Sigmoid colon (tissue), 7 donors: ENCODE measurements around the gene VIL1. TPM values are rescaled to one million over a fixed set of nuclear protein-coding genes. Genes with fewer than 3 reads are reported as not detected.
A peak's percentile ranks its signal among the peaks of the same experiment; 100 is the strongest.

ENCODE experiments used
- DNase-seq: peaks from one replicate; pipeline ENCODE4 v3.0.0-alpha.2; 2019
- H3K27ac ChIP-seq, 4 donors: fragments of 200-600 bp; sonication (generic); one replicate each; pipeline ENCODE4 v1.5.1; 2016 to 2019; ENCODE audit warnings: mild to moderate bottlenecking in 1 of 4
- H3K27me3 ChIP-seq, 3 donors: fragments of 200-600 bp; sonication (generic); one replicate each; pipeline ENCODE4 v1.5.1; 2019; ENCODE audit warnings: mild to moderate bottlenecking in 1 of 3
- H3K36me3 ChIP-seq, 4 donors: fragments of 200-600 bp; sonication (generic); one replicate each; pipeline ENCODE4 v1.5.1; 2016 to 2019
- H3K4me1 ChIP-seq, 4 donors: fragments of 200-600 bp; sonication (generic); one replicate each; pipeline ENCODE4 v1.5.1; 2017 to 2019
- H3K4me3 ChIP-seq, 4 donors: fragments of 200-600 bp; sonication (generic); one replicate each; pipeline ENCODE4 v1.5.1; 2017 to 2019; ENCODE audit warnings: mild to moderate bottlenecking in 2 of 4, moderate library complexity in 1 of 4
- H3K9me3 ChIP-seq, 4 donors: fragments of 200-600 bp in 3 of 4; sonication (generic) in 3 of 4; one replicate each; pipeline versions ENCODE4 v1.5.1 to v1.6.1; 2013 to 2019
- CTCF ChIP-seq, 4 experiments: fragments of 450-650 bp in 3 of 4; fragments of 200-600 bp in 1 of 4; IDR thresholded peaks; one replicate each; pipeline ENCODE4 v1.5.1; 2016 to 2019; ENCODE audit warnings: antibody characterized with exemption in 4 of 4, mild to moderate bottlenecking in 3 of 4, moderate library complexity in 2 of 4
- EP300 ChIP-seq, 4 donors: sonication (generic); formaldehyde crosslinking; IDR thresholded peaks; one replicate each; pipeline ENCODE4 v1.6.1; 2017; ENCODE audit warnings: antibody characterized with exemption in 4 of 4
- POLR2A ChIP-seq, 2 donors: fragments of 450-650 bp; IDR thresholded peaks; one replicate each; pipeline ENCODE4 v1.6.1; 2016; ENCODE audit warnings: antibody characterized with exemption in 2 of 2, mild to moderate bottlenecking in 2 of 2, moderate library complexity in 2 of 2
- POLR2AphosphoS5 ChIP-seq, 4 donors: sonication (generic); formaldehyde crosslinking; IDR thresholded peaks; one replicate each; pipeline ENCODE4 v1.6.1; 2017; ENCODE audit warnings: antibody characterized with exemption in 4 of 4
- WGBS, 2 donors: extraction: QIAGEN DNeasy Blood & Tissue Kit; methylation state at CpG; one replicate each; pipeline ENCODE4 v1.1.7; 2013; 5-methylcytosine and 5-hydroxymethylcytosine counted together
- intact Hi-C: fragments of 100-400 bp; cut with DNase I; formaldehyde crosslinking; loops from one replicate; pipeline ENCODE4 v1.15.1; 2023
- polyA plus RNA-seq, 3 donors: library from polyadenylated mRNA; stranded (reverse); fragments of 200-250 nt; gene quantifications; one replicate each; pipeline ENCODE4 v1.2.3, GENCODE V29; 2013
- total RNA-seq, 4 donors: library from RNA; depleted of rRNA; stranded (reverse); fragments of >200 nt; gene quantifications; one replicate each; pipeline ENCODE4 v1.1.0, GENCODE V29; 2016
- donor health status: healthy with polysubstance abuse.
- donor health status: Bipolar disorder and iron deficiency.
- donor health status: healthy.

VIL1 gene
- total and polyA plus RNA-seq, 7 donors, result 0.71 to 172 (median 111) TPM; not detected in 2

- Histone ChIP-seq H3K36me3 (peaks cover 8 to 34% (median 9%) of the 10 kb centered on the region in 4 donors), H3K27me3 (no peaks in the 10 kb centered on the region), H3K4me1 (no peaks in the 10 kb centered on the region), H3K9me3 (no peaks in the 10 kb centered on the region), H3K27ac (no peak overlapping the region), H3K4me3 (no peak overlapping the region)
- no peak for DNase-seq
- WGBS, 2 donors, result 71 to 83% methylated on average over 2 of the region's 2 CpGs
- TF ChIP-seq POLR2AphosphoS5 (IDR thresholded peaks at IDR 0.05) (no peak), CTCF (IDR thresholded peaks at IDR 0.05) (no peak), EP300 (IDR thresholded peaks at IDR 0.05) (no peak), POLR2A (IDR thresholded peaks at IDR 0.05) (no peak)
- intact Hi-C loops, result no loop called here
Measured at GRCh38 chr2:218471036-218471435, 52.1 kb downstream of the VIL1 start.

- peaks cover 8 to 38% (median 9%) of the 10 kb centered on the region in 4 donors for H3K36me3 ChIP-seq
- no peak overlapping the region for H3K4me3 ChIP-seq
- H3K27me3 ChIP-seq, result no peaks in the 10 kb centered on the region
- no peak for TF ChIP-seq CTCF (IDR thresholded peaks at IDR 0.05)
- no peak for TF ChIP-seq EP300 (IDR thresholded peaks at IDR 0.05)
- TF ChIP-seq POLR2A (IDR thresholded peaks at IDR 0.05), result no peak
- TF ChIP-seq POLR2AphosphoS5 (IDR thresholded peaks at IDR 0.05), result no peak
- intact Hi-C loops, result no loop called here
- H3K9me3 ChIP-seq, result no peaks in the 10 kb centered on the region
- no peak for DNase-seq
- WGBS, 2 donors, result 41 to 66% methylated on average over 5 of the region's 5 CpGs
- H3K27ac ChIP-seq, result no peak overlapping the region
- H3K4me1 ChIP-seq, result peaks cover 0 to 1% (median under 1%) of the 10 kb centered on the region in 4 donors
Measured at GRCh38 chr2:218471982-218472381, 53.1 kb downstream of the VIL1 start.

GRCh38 chr2:218472988-218473387, 54.1 kb downstream of the VIL1 start:
- TF ChIP-seq EP300 (IDR thresholded peaks at IDR 0.05), result no peak
- no peak for TF ChIP-seq CTCF (IDR thresholded peaks at IDR 0.05)
- no peak for TF ChIP-seq POLR2A (IDR thresholded peaks at IDR 0.05)
- no peak for TF ChIP-seq POLR2AphosphoS5 (IDR thresholded peaks at IDR 0.05)
- DNase-seq, result no peak
- H3K4me1 ChIP-seq, result peaks cover 0 to 7% (median 1%) of the 10 kb centered on the region in 4 donors
- intact Hi-C loops, result no loop called here
- no peak overlapping the region for H3K27ac ChIP-seq
- H3K27me3 ChIP-seq, result no peaks in the 10 kb centered on the region
- H3K4me3 ChIP-seq, result no peak overlapping the region
- no peaks in the 10 kb centered on the region for H3K9me3 ChIP-seq
- H3K36me3 ChIP-seq, result peaks cover 8 to 48% (median 9%) of the 10 kb centered on the region in 4 donors

- peaks cover 0 to 7% (median 1%) of the 10 kb centered on the region in 4 donors for H3K4me1 ChIP-seq
- no peaks in the 10 kb centered on the region for H3K27me3 ChIP-seq
- no peaks in the 10 kb centered on the region for H3K9me3 ChIP-seq
- H3K27ac ChIP-seq, result no peak overlapping the region
- H3K4me3 ChIP-seq, result no peak overlapping the region
- DNase-seq, result no peak
- WGBS, 2 donors, result 88 to 89% methylated on average over 3 of the region's 3 CpGs
- peaks cover 8 to 62% (median 9%) of the 10 kb centered on the region in 4 donors for H3K36me3 ChIP-seq
- TF ChIP-seq POLR2AphosphoS5 (IDR thresholded peaks at IDR 0.05) (no peak), EP300 (IDR thresholded peaks at IDR 0.05) (no peak), CTCF (IDR thresholded peaks at IDR 0.05) (no peak), POLR2A (IDR thresholded peaks at IDR 0.05) (no peak)
- intact Hi-C loops, result no loop called here
Measured at GRCh38 chr2:218474527-218474926, 55.6 kb downstream of the VIL1 start.

- Histone ChIP-seq H3K27ac (peak overlapping the region; percentile 34 to 72 (median 48)), H3K4me3 (no peak overlapping the region), H3K9me3 (no peaks in the 10 kb centered on the region), H3K36me3 (peaks cover 8 to 77% (median 14%) of the 10 kb centered on the region in 4 donors), H3K4me1 (peaks cover 0 to 7% (median 1%) of the 10 kb centered on the region in 4 donors), H3K27me3 (no peaks in the 10 kb centered on the region)
- intact Hi-C loops, result no loop called here
- WGBS, 2 donors, result 65 to 68% methylated on average over 3 of the region's 3 CpGs
- peak; percentile 88 for DNase-seq
- TF ChIP-seq CTCF (IDR thresholded peaks at IDR 0.05) (no peak), POLR2AphosphoS5 (IDR thresholded peaks at IDR 0.05) (no peak), EP300 (IDR thresholded peaks at IDR 0.05) (no peak), POLR2A (IDR thresholded peaks at IDR 0.05) (no peak)
Measured at GRCh38 chr2:218476676-218477075, 57.8 kb downstream of the VIL1 start.
